GM06990 (cell line): Measurements from ENCODE around the gene EMSY.

Source experiments
- DNase-seq: peaks from one replicate; pipeline ENCODE4 v3.0.0-alpha.2; 2011; ENCODE audit not compliant: insufficient read length; ENCODE audit errors: extremely low read depth
- H3K27me3 ChIP-seq: replicated peaks from 2 replicates; pipeline ENCODE4 v1.6.0; 2011; ENCODE audit warnings: low read length; ENCODE audit not compliant: control insufficient read depth, insufficient read depth
- H3K36me3 ChIP-seq: 2 replicates; pipeline ENCODE4 v1.5.1; 2011; ENCODE audit warnings: low read length; ENCODE audit not compliant: control insufficient read depth, insufficient read depth
- H3K4me3 ChIP-seq: replicated peaks from 2 replicates; pipeline ENCODE4 v1.5.1; 2011; ENCODE audit warnings: low read depth, mild to moderate bottlenecking, control low read depth, low read length
- TF ChIP-seq, protein P1 (sequence below): IDR thresholded peaks from 2 replicates; pipeline ENCODE4 v1.5.1; 2011; ENCODE audit warnings: low read length, control low read depth, mild to moderate bottlenecking, inconsistent platforms; ENCODE audit not compliant: insufficient read depth, poor library complexity, severe bottlenecking

Gene EMSY

GRCh38 chr11:76495019-76495418, 50.2 kb downstream of the EMSY start:
- H3K27me3 ChIP-seq: no peaks in the 10 kb centered on the region
- DNase-seq: no peak
- H3K36me3 ChIP-seq: peaks cover 2% of the 10 kb centered on the region
- TF ChIP-seq, protein P1, sequence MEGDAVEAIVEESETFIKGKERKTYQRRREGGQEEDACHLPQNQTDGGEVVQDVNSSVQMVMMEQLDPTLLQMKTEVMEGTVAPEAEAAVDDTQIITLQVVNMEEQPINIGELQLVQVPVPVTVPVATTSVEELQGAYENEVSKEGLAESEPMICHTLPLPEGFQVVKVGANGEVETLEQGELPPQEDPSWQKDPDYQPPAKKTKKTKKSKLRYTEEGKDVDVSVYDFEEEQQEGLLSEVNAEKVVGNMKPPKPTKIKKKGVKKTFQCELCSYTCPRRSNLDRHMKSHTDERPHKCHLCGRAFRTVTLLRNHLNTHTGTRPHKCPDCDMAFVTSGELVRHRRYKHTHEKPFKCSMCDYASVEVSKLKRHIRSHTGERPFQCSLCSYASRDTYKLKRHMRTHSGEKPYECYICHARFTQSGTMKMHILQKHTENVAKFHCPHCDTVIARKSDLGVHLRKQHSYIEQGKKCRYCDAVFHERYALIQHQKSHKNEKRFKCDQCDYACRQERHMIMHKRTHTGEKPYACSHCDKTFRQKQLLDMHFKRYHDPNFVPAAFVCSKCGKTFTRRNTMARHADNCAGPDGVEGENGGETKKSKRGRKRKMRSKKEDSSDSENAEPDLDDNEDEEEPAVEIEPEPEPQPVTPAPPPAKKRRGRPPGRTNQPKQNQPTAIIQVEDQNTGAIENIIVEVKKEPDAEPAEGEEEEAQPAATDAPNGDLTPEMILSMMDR: no peak
- no peak overlapping the region for H3K4me3 ChIP-seq

DNA sequence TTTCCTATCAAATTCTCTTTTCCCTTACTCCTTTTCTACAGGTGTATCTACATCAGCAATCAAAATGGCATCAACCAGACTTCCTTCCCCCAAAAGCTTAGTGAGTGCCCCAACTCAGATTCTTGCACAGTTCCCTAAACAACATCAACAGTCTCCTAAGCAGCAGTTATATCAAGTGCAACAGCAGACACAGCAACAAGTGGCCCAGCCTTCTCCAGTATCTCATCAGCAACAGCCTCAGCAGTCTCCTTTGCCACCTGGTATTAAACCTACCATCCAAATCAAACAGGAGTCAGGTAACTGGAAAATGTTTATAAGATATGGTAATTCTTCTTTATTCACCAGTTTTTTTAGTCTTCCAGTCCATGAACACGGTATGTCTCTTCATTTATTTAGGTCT, 51.4 kb downstream of the EMSY start:
- DNase-seq: no peak
- Histone ChIP-seq H3K27me3 (no peaks in the 10 kb centered on the region), H3K36me3 (peaks cover 2% of the 10 kb centered on the region), H3K4me3 (no peak overlapping the region)
- TF ChIP-seq, protein P1: no peak

- Histone ChIP-seq H3K4me3 (no peak overlapping the region), H3K27me3 (no peaks in the 10 kb centered on the region), H3K36me3 (no peaks in the 10 kb centered on the region)
- TF ChIP-seq, protein P1: no peak
- no peak for DNase-seq
Observed at GRCh38 chr11:76501526-76502202, 56.8 kb downstream of the EMSY start.

DNA sequence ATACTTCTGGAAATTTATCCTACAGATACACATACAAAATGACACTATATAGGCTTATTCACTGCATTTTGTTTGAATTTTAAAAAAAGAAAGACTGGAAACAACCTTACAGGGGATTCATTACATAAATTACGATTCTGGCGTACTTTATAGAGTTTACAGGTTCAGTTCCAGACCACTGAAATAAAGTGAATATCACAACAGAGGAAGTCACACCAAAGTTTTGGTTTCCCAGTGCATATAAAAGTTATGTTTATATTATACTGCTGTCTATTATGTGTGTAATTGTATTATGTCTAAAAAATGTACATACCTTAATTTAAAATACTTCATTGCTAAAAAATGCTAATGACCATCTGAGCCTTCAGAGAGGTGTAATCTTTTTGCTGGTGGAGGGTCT, 62.0 kb downstream of the EMSY start:
- no peak for DNase-seq
- no peak overlapping the region for H3K4me3 ChIP-seq
- no peaks in the 10 kb centered on the region for H3K36me3 ChIP-seq
- H3K27me3 ChIP-seq: no peaks in the 10 kb centered on the region
- TF ChIP-seq, protein P1: no peak

DNA sequence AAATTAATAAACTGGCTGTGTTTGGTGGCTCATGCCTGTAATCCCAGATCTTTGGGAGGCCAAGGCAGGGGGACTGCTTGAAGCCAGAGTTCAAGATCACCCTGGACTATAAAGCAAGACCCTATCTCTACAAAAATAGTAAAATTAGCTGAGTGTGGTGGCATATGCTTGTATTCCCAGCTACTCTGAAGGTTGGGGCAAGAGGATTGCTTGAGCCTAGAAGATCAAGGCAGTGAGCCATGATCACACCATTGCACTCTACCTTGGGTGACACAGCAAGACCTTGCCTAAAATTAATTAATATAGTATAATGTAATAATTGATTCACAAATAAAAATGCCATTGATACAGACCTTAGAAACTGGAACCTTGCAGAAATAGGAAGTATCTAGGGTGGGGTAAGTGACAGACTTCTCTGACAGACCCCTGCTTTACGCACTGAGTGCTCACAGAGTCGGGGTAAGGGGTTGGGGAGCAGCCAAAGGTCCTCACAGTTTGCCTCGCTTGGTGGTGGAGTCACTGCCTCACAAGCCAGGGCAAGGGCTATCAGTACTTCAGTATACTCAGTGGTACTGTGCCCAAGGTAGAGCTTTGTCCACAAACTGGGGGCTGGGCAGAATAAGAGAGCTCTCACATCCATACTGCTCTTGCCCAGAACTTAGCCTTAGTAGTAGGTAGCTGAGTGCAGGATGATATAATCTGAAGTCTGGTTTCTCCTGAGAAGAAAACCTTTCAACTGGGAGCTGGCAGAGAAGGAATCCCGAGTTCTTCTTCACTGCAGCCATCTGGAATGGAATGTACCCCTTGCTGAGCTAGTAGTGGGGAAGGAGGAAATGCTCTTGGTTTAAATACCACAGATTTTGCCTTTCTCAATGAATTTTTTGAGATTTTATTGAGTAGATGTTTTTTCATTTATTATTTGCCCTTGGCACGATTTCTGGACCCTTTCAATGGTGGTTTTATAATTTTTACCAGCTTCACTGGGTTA, 65.5 kb downstream of the EMSY start:
- H3K36me3 ChIP-seq: no peaks in the 10 kb centered on the region
- TF ChIP-seq, protein P1: no peak
- no peak overlapping the region for H3K4me3 ChIP-seq
- no peaks in the 10 kb centered on the region for H3K27me3 ChIP-seq
- no peak for DNase-seq
